HG03469 (cell line): ENCODE measurements around the gene ITFG1.
A peak's percentile ranks its signal among the peaks of the same experiment; 100 is the strongest.

Experiments used
- ATAC-seq: cut with Tn5 transposase; IDR thresholded peaks from one replicate; pipeline ENCODE4 v1.9.1; 2021; ENCODE audit warnings: mild to moderate bottlenecking, moderate library complexity, moderate number of reproducible peaks; ENCODE audit not compliant: unreplicated experiment

Gene ITFG1

GRCh38 chr16:47460711-47461597 is at the start of gene ITFG1, which contains the start of gene PHKB:
ITFG1 (minus strand) TSS chr16:47461063; CDS start chr16:47461045, 18 bp downstream.
PHKB (plus strand) TSS chr16:47461331; CDS start chr16:47461351, 20 bp downstream.
- peak; percentile 44 for ATAC-seq

GRCh38 chr16:47507701-47508100 is 46.8 kb upstream of the ITFG1 start:
- no peak for ATAC-seq

- no peak for ATAC-seq
Measured at GRCh38 chr16:47506800-47507199, 45.9 kb upstream of the ITFG1 start.

- no peak for ATAC-seq
Measured at GRCh38 chr16:47504599-47504998, 43.7 kb upstream of the ITFG1 start.

GRCh38 chr16:47503936-47504335 is 43.1 kb upstream of the ITFG1 start:
- ATAC-seq: no peak

- no peak for ATAC-seq
Measured at GRCh38 chr16:47499700-47500264, 38.9 kb upstream of the ITFG1 start.

- no peak for ATAC-seq
Measured at GRCh38 chr16:47499080-47499699, 38.3 kb upstream of the ITFG1 start.

- peak; percentile 42 for ATAC-seq
Measured at GRCh38 chr16:47493381-47494337, 32.8 kb upstream of the ITFG1 start.

DNA sequence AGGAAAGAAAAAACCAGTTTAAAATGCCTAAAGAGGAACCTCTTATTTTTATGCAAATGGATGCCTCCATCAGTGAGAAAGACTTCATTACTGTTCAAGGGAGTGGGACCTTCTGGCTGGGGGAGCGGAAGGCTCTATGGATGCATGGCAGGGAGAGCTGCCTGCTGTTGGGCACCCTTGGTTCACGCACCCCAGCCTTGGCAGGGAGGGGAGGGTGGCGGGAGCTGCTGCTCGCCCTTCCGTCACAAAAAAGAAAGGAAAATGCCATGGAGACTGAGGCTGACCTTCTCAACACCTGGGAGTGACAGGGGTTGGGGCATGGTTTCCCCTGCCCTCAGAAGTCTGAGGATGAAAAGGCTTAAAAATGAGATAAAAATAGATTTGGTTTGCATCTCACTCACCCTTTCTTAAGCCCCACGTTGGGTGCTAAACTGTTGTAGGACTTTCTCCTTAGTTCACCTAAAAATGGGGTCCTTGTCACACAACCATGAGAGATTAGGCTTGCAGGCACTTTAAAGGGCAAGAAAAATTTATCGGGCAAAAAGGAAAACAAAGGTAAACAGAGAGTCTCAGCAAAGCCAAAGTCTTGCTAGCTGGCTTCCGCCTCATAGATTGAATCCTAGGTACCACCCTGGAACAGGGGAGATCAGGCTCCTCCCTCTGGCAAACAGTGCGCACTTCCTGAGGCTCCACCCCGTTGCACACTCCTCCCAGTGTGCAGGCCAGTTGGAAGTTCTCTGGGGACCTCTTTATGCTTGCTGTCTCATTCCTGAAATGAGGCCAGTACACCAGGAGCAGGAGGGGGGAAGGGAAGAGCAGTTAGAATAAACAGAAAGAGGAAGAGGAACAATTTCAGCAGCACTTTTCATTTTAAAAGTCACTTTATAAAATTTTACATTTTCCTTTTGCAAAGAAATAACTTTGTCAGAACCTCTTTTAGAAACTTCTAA is 31.8 kb upstream of the ITFG1 start:
- ATAC-seq: peak; percentile 70

- no peak for ATAC-seq
Measured at GRCh38 chr16:47492036-47492427, 31.2 kb upstream of the ITFG1 start.

- ATAC-seq: no peak
Measured at GRCh38 chr16:47490471-47490870, 29.6 kb upstream of the ITFG1 start.

GRCh38 chr16:47488051-47488450 is 27.2 kb upstream of the ITFG1 start:
- ATAC-seq: no peak

DNA sequence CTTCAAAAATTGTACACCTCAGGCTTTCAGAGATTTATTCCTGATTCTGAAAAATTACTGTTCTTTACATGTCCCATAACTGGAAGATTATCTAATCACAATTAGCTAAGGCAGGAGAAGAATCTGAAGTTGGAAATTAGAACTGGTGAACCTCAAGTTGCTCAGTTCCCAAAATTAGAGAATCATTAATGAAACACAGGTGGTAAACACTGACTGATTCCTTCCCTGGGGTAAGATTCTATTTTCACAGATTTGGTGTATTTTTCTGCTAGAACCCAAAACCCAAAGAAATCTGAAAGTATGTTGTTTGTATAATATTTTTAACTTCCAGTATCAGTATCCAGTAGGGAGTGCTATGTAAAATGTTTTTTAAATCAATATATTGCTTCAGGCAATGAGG is 26.0 kb upstream of the ITFG1 start:
- no peak for ATAC-seq

DNA sequence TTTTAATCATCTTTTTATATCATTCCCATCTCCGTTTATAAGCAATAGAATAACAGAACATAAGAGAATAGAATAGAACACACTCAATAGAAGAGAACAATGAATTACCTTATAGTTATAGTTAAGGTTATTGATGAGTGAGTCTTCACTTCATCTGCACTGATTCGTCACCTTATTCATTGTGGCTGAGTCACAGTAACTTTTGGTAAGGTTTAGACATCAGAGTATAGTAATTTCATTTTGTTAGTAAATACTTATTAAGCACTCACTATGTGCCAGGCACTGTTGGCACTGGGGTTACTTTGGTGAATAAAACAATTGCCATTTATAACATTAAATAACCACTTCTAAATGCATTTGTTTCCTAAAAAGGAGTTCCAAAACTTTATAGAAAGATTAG is 22.8 kb upstream of the ITFG1 start:
- no peak for ATAC-seq

DNA sequence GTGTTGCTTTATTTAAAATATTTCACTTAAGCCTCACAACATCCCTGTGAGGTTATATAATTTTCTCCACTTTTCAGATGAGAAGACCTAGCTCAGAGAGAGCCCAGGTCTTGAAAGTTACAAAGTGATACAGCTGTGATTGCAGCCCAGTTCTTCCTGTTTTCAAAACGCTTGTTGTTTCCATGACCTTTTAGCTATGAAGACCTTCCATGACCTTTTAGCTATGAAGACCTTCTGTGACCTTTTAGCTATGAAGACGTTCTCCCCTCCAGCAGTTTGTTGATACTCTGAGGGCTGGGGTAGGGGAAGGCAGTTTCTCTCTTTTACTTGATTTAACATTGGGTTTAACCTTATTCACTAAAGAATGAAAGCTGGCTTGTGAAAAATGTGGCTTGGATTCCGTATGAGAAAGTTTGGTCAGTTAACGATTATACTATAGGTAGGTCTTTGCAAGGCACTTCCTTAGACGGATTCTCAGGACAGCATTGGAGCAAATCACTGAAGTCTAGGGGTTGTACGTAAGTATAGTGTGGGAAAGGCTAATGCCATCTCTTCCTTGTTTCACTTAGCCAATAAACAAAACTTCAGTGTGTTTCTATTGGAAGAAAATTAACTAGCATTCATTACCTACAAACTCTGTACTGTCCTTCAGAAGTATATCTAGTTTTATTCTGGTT is 21.0 kb upstream of the ITFG1 start:
- no peak for ATAC-seq

GRCh38 chr16:47480410-47480809 is 19.5 kb upstream of the ITFG1 start:
- no peak for ATAC-seq

GRCh38 chr16:47477679-47478078 is 16.8 kb upstream of the ITFG1 start:
- ATAC-seq: no peak

- no peak for ATAC-seq
Measured at GRCh38 chr16:47476654-47477345, 15.9 kb upstream of the ITFG1 start.
